GM20431 (cell line): ENCODE measurements around the gene C6orf89.
"Not testable (repeated sequence)": the region's sequence is repeated elsewhere in the genome, so short reads cannot be mapped to it uniquely, and the experiment has no call there.

Source experiments
- in situ Hi-C: fragments of 300-500 bp; cut with MseI, MboI; formaldehyde crosslinking; loops from one replicate; pipeline ENCODE4 v1.15.0; 2020; ENCODE audit warnings: low sequenced_read_pairs; ENCODE audit not compliant: unreplicated experiment

The C6orf89 gene

DNA sequence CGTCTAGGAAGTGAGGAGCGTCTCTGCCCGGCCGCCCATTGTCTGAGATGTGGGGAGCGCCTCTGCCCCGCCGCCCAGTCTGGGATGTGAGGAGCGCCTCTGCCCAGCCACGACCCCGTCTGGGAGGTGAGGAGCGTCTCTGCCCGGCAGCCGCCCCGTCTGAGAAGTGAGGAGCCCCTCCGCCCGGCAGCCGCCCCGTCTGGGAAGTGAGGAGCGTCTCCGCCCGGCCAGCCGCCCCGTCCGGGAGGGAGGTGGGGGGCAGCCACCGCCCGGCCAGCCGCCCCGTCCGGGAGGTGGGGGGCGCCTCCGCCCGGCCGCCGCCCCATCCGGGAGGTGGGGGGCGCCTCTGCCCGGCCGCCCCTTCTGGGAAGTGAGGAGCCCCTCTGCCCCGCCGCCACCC, 55.8 kb downstream of the C6orf89 start:
- in situ Hi-C loops, result not testable (repeated sequence)

DNA sequence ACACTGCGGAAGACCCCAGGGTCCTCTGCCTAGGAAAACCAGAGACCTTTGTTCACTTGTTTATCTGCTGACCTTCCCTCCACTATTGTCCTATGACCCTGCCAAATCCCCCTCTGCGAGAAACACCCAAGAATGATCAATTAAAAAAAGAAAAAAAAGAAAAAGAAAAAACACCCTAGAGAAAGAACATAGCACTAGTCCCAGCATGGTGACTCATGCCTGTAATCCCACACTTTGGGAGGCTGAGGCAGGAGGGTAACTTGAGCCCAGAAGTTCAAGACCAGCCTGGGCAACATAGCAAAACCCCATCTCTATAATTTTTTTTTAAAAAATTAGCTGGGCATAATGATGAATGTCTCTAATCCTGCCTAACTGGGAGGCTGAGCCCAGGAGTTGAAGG, 56.6 kb downstream of the C6orf89 start:
- in situ Hi-C loops, result not testable (repeated sequence)

DNA sequence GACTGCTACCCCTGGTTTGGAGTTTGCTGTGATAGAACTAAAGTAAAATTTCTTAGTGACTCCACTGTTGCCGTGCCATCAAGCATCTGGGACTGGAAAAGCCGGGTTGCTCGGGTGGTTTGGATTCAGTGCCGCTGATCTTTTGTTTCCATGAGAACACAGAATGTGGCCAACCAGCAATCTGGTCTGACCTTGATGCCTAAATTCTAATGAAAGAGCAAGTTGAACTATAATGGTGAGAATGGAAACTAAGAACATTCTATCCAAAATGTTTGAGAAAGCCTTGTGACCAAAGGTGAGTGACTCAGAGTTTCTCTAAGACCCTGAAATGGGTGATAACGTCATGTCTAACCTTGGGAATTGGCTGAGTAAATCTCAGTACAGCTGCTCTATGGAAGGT, 58.9 kb downstream of the C6orf89 start:
- in situ Hi-C loops, result no loop called here

DNA sequence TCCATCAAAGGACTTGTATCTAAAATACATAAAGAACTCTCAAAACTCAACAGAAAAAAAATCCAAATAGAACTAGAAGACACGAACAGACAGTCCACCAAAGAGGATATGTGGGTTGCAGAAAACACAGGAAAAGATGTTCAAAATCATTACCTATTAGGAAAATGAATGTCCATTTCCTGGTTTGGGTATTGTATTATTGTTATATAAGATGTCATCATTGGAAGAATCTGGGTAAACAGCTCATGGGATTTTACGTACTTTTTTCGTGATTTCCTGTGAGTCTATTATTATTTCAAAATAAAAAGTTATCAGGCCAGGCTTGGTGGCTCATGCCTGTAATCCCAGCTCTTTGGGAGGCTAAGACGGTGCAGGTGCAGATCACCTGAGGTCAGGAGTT, 59.5 kb downstream of the C6orf89 start:
- in situ Hi-C loops, result no loop called here

DNA sequence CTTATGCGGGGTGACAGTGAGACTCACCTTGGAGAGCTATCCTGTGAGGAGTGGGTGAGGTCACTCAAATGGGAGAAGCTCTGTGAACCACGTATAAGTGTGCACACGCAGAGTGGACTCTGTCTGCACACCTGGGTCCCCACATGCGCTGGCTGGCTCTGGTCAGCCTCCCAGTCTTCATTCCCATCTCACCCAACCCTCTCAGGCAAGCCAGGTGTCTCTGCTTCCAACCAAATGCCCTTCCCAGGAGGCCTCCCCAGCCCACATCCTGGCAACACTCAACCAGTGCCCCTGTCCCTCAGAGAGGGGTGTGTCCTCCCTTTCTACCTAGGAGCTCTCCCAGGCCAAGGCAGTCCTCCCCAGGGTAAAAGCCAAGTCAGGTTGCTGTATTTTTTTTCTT, 60.8 kb downstream of the C6orf89 start:
- in situ Hi-C loops, result no loop called here

DNA sequence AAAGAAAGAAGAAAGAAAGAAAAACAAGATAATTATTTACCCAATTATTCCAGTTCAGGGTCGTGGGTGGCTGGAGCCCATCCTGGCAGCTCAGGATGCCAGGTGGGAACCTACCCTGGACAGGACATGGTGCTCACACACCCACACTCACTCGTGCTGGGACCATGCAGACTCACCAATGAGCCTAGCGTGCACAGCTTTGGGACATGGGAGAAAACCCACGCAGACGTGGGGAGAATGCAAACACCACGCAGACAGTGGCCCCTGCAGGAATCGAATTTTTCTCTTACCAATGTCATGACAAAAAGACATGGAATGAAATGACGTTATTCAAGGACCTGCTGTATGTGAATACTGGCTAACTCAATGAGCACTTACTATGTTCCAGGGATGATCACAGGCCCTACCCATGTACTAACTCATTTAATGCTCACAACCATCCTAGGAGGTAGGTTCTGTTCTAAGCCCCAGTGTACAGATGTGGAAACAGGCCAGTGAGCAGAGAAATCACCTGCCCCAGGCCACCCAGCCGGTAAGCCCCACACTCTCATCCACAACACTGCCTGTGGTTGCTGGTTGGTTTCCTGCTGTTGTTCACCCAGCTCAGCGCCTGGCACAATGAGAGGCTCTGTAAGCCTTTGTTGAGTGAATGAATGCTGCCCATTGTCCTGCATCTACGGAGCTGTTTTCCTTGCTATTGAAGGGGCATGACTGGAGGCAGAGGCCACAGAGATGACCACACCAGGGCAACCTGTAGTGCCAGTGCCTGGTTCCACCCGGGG, 62.0 kb downstream of the C6orf89 start:
- in situ Hi-C loops, result no loop called here

DNA sequence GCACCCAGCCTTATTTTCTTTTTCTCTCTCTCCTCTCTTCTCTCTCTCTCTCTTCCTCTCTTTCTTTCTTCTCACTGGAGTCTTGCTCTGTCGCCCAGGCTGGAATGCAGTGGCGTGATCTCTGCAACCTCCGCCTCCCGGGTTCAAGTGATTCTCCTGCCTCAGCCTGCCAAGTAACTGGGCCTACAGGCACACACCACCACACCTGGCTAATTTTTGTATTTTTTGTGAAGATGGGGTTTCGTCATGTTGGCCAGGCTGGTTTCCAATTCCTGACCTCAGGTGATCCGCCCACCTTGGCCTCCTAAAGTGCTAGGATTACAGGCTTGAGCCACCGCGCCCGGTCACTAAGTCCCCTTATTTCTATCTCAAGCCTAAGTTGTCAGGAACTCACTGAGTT, 63.3 kb downstream of the C6orf89 start:
- in situ Hi-C loops, result not testable (repeated sequence)

DNA sequence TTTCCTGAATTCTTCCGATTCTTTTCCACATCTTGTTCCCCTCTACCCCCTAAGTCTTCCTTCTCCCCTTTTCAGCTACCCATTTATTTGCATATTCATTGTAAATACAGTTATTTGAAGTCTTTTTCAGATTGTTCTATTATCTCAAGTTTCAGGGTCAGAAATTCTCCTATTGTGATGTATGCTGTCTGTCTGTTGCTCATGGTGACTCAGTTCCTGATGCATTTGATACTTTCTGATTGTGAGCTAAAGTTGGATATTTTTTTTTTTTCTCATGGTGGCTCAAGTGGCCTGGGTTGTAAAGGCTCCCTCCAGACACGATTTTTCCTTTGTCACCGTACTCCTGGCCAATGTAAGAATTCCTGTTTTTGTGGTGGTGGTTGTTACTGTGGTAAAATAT, 63.9 kb downstream of the C6orf89 start:
- in situ Hi-C loops, result no loop called here

DNA sequence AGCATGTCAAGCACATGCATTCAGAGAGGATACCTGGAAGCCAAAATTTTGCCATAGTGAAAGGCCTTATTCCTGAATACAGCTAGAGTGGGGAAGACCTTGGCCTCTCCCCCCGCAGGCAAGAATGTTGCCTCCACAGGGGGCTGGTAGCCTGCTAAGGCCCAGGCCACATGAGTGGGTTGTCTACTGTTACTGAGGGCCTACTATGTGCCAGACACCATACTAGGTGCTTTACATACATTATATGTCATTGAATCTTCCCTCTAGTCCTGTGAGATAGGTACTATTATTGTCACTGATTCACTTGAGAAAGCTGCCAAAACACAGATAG, 68.1 kb downstream of the C6orf89 start:
- in situ Hi-C loops, result no loop called here

DNA sequence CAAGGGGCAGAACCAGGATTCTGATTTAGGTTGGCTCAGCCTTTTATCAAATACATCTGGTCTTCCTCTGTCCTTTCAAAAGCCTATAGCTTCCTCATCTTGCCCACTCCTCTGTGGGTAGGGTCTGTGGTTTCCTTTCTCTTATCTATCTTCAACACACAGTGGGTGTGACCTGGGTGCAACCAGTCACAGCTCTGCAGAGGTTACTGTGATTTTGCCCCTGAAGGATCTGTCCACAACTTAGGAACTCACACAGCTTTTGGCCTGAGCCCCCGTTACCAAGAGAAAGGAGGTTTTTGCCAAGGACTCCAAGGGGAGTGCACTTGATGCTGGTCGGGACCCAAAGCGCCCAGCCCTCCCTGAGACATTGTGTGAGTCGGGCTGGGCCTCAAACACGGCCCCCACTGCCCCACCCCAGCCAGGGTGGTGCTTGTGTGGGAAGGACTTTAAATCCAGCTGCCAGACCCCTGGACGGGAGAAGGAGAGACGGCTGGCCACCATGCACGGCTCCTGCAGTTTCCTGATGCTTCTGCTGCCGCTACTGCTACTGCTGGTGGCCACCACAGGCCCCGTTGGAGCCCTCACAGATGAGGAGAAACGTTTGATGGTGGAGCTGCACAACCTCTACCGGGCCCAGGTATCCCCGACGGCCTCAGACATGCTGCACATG, 68.6 kb downstream of the C6orf89 start, which contains the start of gene PI16:
PI16 (plus strand) TSS at position 477 of the 670 bp plus-strand sequence; CDS start at position 500, 23 bp downstream.
- in situ Hi-C loops, result no loop called here

DNA sequence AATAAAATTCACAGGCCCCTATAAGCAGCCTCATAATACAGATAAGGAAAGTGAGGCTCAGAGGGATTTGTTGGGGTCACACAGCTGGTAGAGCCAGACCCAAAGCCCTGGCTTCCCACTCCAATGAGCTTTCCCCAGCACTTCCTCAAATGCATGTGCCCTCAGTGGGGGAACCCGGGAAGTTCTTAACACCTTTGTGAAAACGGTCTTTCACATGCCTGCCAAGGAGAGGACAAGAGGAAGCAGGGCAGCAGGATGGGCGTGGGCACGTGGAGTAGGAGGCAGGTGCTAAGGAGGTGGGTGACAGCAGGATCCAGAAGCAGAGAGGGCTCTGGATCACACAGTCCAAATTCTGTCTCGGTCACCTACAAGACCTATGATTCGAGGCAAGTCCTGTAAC, 69.4 kb downstream of the C6orf89 start:
- in situ Hi-C loops, result no loop called here

DNA sequence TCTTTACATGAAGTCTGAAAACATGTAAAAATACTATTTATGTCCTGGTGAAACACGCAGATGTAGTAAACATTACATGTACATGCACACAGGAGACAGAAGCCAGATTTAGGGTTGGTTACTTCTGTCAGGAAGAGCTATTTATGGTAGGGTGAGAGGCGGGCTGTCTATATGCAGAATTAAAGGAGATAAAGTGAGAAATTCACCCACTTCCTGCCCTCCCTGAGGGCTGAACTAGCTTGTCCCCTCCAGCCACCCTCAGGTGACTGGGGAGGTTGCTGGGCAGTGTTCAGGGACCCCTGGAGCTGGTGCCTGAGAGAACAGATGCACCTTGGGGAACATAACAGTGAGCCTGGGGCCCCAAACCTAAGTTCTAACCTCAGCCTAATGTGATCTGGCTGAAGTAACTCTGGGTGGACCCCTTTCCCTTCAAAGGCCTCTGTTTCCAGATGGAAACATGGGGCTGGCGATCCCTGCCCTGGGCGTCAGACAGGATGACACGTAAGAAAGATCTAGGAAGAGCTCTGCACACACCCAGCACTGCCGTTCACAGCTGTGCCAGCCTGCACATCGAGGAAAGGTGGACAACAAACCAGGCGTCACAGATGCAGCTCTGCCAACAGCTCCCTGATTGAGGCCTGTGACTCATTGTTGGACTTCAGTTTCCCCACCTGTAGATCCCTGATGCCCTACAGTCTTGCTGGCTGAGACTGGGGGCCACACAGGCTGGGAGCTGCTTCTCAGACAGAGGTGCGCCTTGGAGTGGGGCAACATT, 70.1 kb downstream of the C6orf89 start:
- in situ Hi-C loops, result no loop called here

DNA sequence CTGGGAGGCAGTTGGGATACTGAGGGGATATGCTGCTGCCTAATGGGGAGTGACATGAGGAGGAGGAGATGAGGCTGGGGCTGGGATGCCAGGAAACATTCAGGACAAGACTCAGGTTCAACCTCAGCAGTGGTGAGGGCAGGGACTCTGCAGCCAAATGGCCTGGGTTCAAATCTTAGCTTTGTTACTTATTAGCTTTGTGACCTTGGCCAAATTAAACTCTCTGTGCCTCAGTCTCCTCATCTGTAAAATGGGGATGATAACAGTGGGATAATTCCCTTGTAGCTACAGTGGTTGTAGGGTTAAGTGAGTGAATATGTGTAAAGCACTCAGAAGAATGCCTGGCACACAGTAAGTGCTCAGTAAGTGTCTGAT, 70.7 kb downstream of the C6orf89 start:
- in situ Hi-C loops, result no loop called here

DNA sequence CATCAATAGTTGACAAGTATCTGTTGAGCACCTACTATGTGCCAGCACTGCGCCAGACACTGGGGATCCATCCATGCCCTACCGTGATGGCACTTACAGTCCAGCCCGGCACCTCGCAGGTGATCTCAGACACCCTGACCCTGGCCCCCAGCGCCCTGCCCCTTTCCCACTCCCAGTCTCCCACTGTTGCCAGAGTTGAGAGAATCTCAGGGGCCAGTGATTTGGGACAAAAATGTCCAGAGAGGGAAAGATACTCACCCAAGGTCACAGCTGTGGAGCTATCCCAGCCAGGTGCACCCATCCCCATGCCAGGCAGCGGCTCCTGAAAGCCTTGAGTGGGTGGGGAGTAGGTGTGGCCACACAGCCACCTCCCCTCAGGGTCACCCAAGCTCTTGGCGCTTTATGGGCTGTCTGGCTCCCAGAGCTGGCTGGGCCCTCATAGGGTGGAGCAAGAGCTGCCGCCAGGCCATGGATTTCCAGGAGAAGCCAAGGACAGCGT, 72.1 kb downstream of the C6orf89 start:
- in situ Hi-C loops, result no loop called here

DNA sequence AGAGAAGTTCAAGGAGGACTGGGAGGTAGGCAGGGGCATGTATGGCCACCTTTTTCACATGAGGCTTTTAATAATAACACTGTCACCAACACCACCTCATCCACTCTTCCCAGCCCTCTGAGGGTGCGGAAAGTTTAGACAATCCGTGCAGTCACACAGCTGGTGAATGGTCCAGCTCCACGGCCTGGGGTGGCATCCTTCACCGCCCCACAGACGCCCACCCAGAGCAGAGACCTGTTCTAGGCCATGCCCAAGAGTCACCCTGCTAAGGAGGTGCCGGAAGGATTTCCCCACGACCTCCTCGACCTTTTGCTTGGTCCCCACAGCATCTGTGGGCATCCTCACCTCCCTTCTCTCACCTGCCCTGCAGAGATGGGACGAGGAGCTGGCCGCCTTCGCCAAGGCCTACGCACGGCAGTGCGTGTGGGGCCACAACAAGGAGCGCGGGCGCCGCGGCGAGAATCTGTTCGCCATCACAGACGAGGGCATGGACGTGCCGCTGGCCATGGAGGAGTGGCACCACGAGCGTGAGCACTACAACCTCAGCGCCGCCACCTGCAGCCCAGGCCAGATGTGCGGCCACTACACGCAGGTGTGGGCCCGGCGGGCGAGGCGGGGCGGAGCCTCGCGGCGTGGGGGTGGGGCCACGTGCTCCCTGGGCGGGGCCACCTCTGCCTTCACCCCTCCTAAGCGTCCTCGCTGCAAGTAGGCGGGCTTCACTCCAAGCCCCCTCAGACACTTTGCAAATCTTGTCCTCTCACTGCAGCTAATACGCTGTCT, 73.2 kb downstream of the C6orf89 start:
- in situ Hi-C loops, result no loop called here

DNA sequence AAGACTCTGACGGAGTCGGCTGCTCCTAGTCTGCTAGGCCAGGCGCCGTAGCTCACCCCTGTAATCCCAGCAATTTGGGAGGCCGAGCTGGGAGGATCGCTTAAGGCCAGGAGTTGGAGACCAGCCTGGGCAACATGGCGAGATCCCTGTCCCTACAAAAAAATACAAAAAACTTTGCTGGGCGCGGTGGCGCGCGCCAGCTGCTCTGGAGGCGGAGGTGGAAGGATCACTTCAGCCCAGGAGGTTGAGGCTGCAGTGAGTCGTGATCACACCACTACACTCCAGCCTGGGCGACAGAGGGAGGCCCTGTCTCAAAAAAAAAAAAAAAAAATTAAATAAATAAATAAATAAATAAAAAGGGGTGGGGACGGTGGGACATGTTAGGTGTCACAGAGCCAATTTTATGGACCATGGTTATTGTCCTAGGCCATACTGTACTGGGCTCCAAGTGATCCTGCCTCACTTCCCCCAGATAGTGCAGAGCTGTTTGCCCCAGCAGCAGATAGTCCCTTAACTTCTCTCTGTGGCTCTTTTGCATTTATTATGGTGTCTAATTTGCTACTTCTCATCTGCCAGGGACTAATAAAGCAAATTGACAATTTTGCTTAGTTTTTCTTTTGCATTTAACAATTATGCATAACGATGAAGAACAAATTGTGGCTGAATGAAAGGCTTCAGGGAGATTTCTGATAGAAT, 74.0 kb downstream of the C6orf89 start:
- in situ Hi-C loops, result no loop called here

DNA sequence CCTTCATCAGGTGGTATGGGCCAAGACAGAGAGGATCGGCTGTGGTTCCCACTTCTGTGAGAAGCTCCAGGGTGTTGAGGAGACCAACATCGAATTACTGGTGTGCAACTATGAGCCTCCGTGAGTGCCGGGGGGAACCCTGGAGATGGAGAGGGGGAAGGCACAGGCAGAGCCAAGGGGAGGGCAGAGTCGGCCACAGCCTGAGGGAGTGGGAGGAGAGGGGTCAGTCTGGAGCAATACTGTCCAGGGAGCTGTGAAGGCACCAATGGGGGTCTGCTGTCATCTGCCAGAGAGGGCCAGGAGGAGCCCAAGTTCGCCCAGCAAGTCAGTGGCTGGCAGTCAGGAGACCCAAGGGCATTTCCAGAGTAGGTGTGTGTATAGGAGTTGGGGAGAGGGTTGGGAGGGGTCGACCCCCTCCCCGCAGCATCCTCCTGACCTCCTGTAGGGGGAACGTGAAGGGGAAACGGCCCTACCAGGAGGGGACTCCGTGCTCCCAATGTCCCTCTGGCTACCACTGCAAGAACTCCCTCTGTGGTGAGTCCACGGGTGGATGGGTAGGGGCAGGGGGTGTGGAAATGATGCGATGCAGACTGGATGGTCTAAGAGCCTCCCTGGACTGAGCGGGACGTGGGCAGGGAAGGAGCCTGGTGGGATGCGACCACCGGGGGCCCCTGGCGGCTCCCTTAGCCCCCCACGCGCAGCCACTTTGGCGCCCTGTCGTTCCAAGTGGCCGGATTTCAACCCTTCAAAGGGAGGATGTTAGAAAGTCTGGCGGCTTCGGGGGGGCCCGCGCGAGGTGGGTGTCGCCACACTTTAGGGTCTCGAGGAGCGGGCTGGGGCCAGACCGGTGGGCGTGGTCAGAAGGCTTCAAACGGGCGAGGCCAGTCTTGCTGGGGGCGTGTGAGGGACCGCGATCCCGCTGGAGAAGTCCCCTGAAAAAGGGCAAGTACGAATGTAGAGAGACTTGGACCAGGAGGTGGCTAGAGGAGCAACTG, 76.0 kb downstream of the C6orf89 start:
- in situ Hi-C loops, result no loop called here

DNA sequence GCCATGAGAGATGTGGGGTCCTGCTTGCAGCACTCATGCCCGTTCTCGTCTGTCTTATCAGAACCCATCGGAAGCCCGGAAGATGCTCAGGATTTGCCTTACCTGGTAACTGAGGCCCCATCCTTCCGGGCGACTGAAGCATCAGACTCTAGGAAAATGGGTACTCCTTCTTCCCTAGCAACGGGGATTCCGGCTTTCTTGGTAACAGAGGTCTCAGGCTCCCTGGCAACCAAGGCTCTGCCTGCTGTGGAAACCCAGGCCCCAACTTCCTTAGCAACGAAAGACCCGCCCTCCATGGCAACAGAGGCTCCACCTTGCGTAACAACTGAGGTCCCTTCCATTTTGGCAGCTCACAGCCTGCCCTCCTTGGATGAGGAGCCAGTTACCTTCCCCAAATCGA, 77.1 kb downstream of the C6orf89 start:
- in situ Hi-C loops, result no loop called here
